H1 (cell line): ENCODE data around the gene ADAMTS8. TPM values are rescaled to one million over a fixed set of nuclear protein-coding genes. Genes with fewer than 3 reads are reported as not detected.

Experiments
- CTCF ChIA-PET: fragments of 300-600 bp; sonication (Branson Sonifier 250); formaldehyde crosslinking; loops from one replicate; lab custom pipeline; 2021; ENCODE audit not compliant: partially characterized antibody; lab: Charles Lee
- POLR2A ChIA-PET: fragments of 300-600 bp; sonication (Branson Sonifier 250); formaldehyde crosslinking; loops from one replicate; lab custom pipeline; 2021; ENCODE audit warnings: inconsistent platforms; ENCODE audit not compliant: partially characterized antibody; lab: Charles Lee
- DNase-seq, 2 experiments: peaks; one replicate each; pipeline versions ENCODE4 v3.0.0 to v3.0.0-alpha.2; 2010 to 2022; ENCODE audit warnings: low spot score in 2 of 2, low read depth in 1 of 2, mixed read lengths in 1 of 2
- FAIRE-seq: peaks from 2 replicates; lab custom pipeline; 2011; peaks lifted over from hg19 to GRCh38; lab: Jason Lieb, UNC
- H2AFZ ChIP-seq: 2 replicates; pipeline ENCODE4 v1.8.1; 2012; ENCODE audit warnings: low read length, inconsistent platforms
- H2AK5ac ChIP-seq: 2 replicates; pipeline ENCODE4 v1.6.1; 2013; ENCODE audit warnings: low read depth, low read length
- H2BK120ac ChIP-seq: replicated peaks from 2 replicates; pipeline ENCODE3; 2013; ENCODE audit warnings: low read depth, low read length, inconsistent platforms
- H2BK12ac ChIP-seq: 2 replicates; pipeline ENCODE4 v1.6.1; 2013; ENCODE audit warnings: low read depth, low read length
- H2BK15ac ChIP-seq: 2 replicates; pipeline ENCODE4 v1.6.1; 2013; ENCODE audit warnings: low read length
- H2BK20ac ChIP-seq: 2 replicates; pipeline ENCODE4 v1.6.1; 2013; ENCODE audit warnings: low read length
- H2BK5ac ChIP-seq: 2 replicates; pipeline ENCODE4 v1.6.1; 2013; ENCODE audit warnings: low read depth, low read length
- H3K14ac ChIP-seq: 2 replicates; pipeline ENCODE4 v1.6.1; 2013; ENCODE audit warnings: inconsistent platforms; ENCODE audit not compliant: insufficient read length
- H3K18ac ChIP-seq: 2 replicates; pipeline ENCODE4 v1.6.1; 2013; ENCODE audit warnings: low read length; ENCODE audit errors: extremely low read depth
- H3K23ac ChIP-seq: 2 replicates; pipeline ENCODE4 v1.6.1; 2013; ENCODE audit warnings: inconsistent platforms; ENCODE audit not compliant: insufficient read length
- H3K23me2 ChIP-seq: 2 replicates; pipeline ENCODE4 v1.6.1; 2013; ENCODE audit warnings: low read depth, low read length
- H3K27ac ChIP-seq: 2 replicates; pipeline ENCODE4 v1.6.1; 2011; ENCODE audit warnings: low read depth, low read length, inconsistent platforms
- H3K27me3 ChIP-seq, 4 experiments: replicated peaks in 1 of 4; 1 replicate in 1 of 4; 2 replicates in 3 of 4; pipeline versions ENCODE4 v1.6.1 to v1.8.1; 2011 to 2013; ENCODE audit warnings: low read length in 3 of 4, mild to moderate bottlenecking in 3 of 4, inconsistent platforms in 2 of 4, mixed read lengths in 2 of 4, moderate library complexity in 1 of 4; ENCODE audit not compliant: control insufficient read depth in 3 of 4, insufficient read depth in 3 of 4; ENCODE audit errors: extremely low read depth in 1 of 4
- H3K36me3 ChIP-seq, 4 experiments: 2 replicates each; pipeline versions ENCODE4 v1.6.1 to v1.8.1; 2011 to 2013; ENCODE audit warnings: mild to moderate bottlenecking in 4 of 4, low read length in 3 of 4, moderate library complexity in 2 of 4, control low read depth in 1 of 4, inconsistent platforms in 1 of 4; ENCODE audit not compliant: insufficient read depth in 4 of 4, control insufficient read depth in 2 of 4
- H3K4ac ChIP-seq: replicated peaks from 2 replicates; pipeline ENCODE3; 2013; ENCODE audit warnings: low read length, low read depth, mixed read lengths, inconsistent platforms; ENCODE audit not compliant: insufficient read length
- H3K4me1 ChIP-seq, 4 experiments: replicated peaks in 1 of 4; 1 replicate in 1 of 4; 2 replicates in 3 of 4; pipeline versions ENCODE4 v1.6.1 to v1.8.1; 2011 to 2013; ENCODE audit warnings: low read length in 3 of 4, inconsistent platforms in 2 of 4, mixed read lengths in 1 of 4; ENCODE audit not compliant: insufficient read depth in 4 of 4, control insufficient read depth in 3 of 4
- H3K4me2 ChIP-seq, 2 experiments: 2 replicates each; pipeline versions ENCODE4 v1.6.1 to v1.8.1; 2011 to 2013; ENCODE audit warnings: low read depth in 2 of 2, low read length in 2 of 2, control low read depth in 1 of 2, inconsistent platforms in 1 of 2, mild to moderate bottlenecking in 1 of 2; ENCODE audit not compliant: insufficient read depth in 1 of 2
- H3K4me3 ChIP-seq, 4 experiments: fragments of 200-600, 300-600 bp in 1 of 4; sonication (generic), shearing (Covaris generic), sonication (Bioruptor Twin) in 1 of 4; 2 replicates each; pipeline versions ENCODE4 v1.5.1 to v1.8.1; 2011 to 2016; ENCODE audit warnings: low read length in 4 of 4, low read depth in 3 of 4, control low read depth in 2 of 4, inconsistent platforms in 2 of 4, mild to moderate bottlenecking in 2 of 4, mixed read lengths in 1 of 4, moderate library complexity in 1 of 4; ENCODE audit not compliant: insufficient read depth in 2 of 4; ENCODE audit errors: extremely low read depth in 1 of 4
- H3K56ac ChIP-seq: replicated peaks from 2 replicates; pipeline ENCODE3; 2013; ENCODE audit warnings: low read depth, mild to moderate bottlenecking, mixed read lengths, low read length, inconsistent platforms; ENCODE audit not compliant: insufficient read length
- H3K79me1 ChIP-seq: 2 replicates; pipeline ENCODE4 v1.6.1; 2013; ENCODE audit warnings: low read depth, low read length, control low read depth
- H3K79me2 ChIP-seq, 2 experiments: 2 replicates each; pipeline versions ENCODE4 v1.6.1 to v1.8.1; 2012 to 2013; ENCODE audit warnings: low read length in 2 of 2, mild to moderate bottlenecking in 2 of 2, inconsistent platforms in 1 of 2; ENCODE audit not compliant: insufficient read depth in 2 of 2, control insufficient read depth in 1 of 2
- H3K9ac ChIP-seq, 4 experiments: replicated peaks in 1 of 4; 1 replicate in 1 of 4; 2 replicates in 3 of 4; pipeline versions ENCODE4 v1.6.1 to v1.8.1; 2011 to 2013; ENCODE audit warnings: low read depth in 3 of 4, low read length in 3 of 4, control low read depth in 2 of 4, mild to moderate bottlenecking in 2 of 4, moderate library complexity in 2 of 4, inconsistent platforms in 1 of 4; ENCODE audit errors: extremely low read depth in 1 of 4
- H3K9me3 ChIP-seq, 2 experiments: 2 replicates each; pipeline versions ENCODE4 v1.6.1 to v1.8.1; 2012 to 2013; ENCODE audit warnings: mild to moderate bottlenecking in 2 of 2, moderate library complexity in 2 of 2, control low read depth in 1 of 2, inconsistent platforms in 1 of 2, low read depth in 1 of 2, low read length in 1 of 2, mixed read lengths in 1 of 2; ENCODE audit not compliant: insufficient read depth in 2 of 2
- H4K20me1 ChIP-seq, 2 experiments: replicated peaks in 1 of 2; 2 replicates each; pipeline versions ENCODE3 to v1.8.1; 2011 to 2013; ENCODE audit warnings: inconsistent platforms in 2 of 2, low read length in 2 of 2, mild to moderate bottlenecking in 1 of 2; ENCODE audit not compliant: insufficient read depth in 2 of 2, control insufficient read depth in 1 of 2
- H4K5ac ChIP-seq: 2 replicates; pipeline ENCODE4 v1.6.1; 2013; ENCODE audit warnings: low read length, low read depth, mixed read lengths, inconsistent platforms; ENCODE audit not compliant: insufficient read length
- H4K8ac ChIP-seq: 2 replicates; pipeline ENCODE4 v1.8.0; 2013; ENCODE audit warnings: mild to moderate bottlenecking, moderate library complexity, low read length, inconsistent platforms; ENCODE audit not compliant: insufficient read depth; ENCODE audit errors: extremely low read depth
- H4K91ac ChIP-seq: replicated peaks from 2 replicates; pipeline ENCODE3; 2013; ENCODE audit warnings: low read length, mixed read lengths, inconsistent platforms; ENCODE audit not compliant: insufficient read length
- BCL11A ChIP-seq, 2 experiments: IDR thresholded peaks; one replicate each; pipeline ENCODE4 v1.6.1; 2011; ENCODE audit warnings: low read depth in 2 of 2, low read length in 2 of 2, mild to moderate bottlenecking in 2 of 2
- CEBPB ChIP-seq: IDR thresholded peaks from 2 replicates; pipeline ENCODE4 v1.6.1; 2012; ENCODE audit warnings: low read depth, low read length
- GTF2F1 ChIP-seq: IDR thresholded peaks from 2 replicates; pipeline ENCODE4 v1.6.1; 2012; ENCODE audit warnings: low read depth, low read length, improper control_type of control experiment, borderline replicate concordance
- HDAC2 ChIP-seq, 2 experiments: fragments of 300-600 bp in 1 of 2; sonication (generic) in 1 of 2; IDR thresholded peaks; 2 replicates each; pipeline ENCODE4 v1.6.1; 2011 to 2012; ENCODE audit warnings: low read depth in 2 of 2, low read length in 2 of 2, mild to moderate bottlenecking in 2 of 2, moderate library complexity in 2 of 2, borderline replicate concordance in 1 of 2, inconsistent platforms in 1 of 2
- NRF1 ChIP-seq: IDR thresholded peaks from 2 replicates; pipeline ENCODE4 v1.6.1; 2011; ENCODE audit warnings: mild to moderate bottlenecking, low read depth, low read length, improper control_type of control experiment
- SRF ChIP-seq: IDR thresholded peaks from 2 replicates; pipeline ENCODE4 v1.6.1; 2011; ENCODE audit warnings: mild to moderate bottlenecking, low read depth, low read length, moderate library complexity
- WGBS, 2 experiments: shearing (Covaris generic) in 1 of 2; methylation state at CpG; one replicate each; pipeline versions ENCODE4 v1.1.6 to v1.1.7; 2013 to 2015; ENCODE audit warnings: low lambda C conversion rate in 2 of 2, mixed read lengths in 2 of 2, inconsistent platforms in 1 of 2, low coverage in 1 of 2, missing lambda C conversion rate in 1 of 2; ENCODE audit not compliant: insufficient replicate concordance in 2 of 2, insufficient coverage in 1 of 2, insufficient read length in 1 of 2; ENCODE audit errors: extremely low coverage in 1 of 2, missing lambda C conversion rate in 1 of 2; 5-methylcytosine and 5-hydroxymethylcytosine counted together
- polyA plus RNA-seq, 7 experiments: library from polyadenylated mRNA; depleted of rRNA in 3 of 7; stranded (reverse) in 5 of 7; unstranded in 2 of 7; fragments of >200 nt in 5 of 7; fragments of 200-250 nt in 2 of 7; gene quantifications; 1 replicate in 5 of 7; 2 replicates in 1 of 7; 4 replicates in 1 of 7; pipeline versions ENCODE4 v1.2.1 to v1.2.3, GENCODE V29; 2011 to 2013; ENCODE audit warnings: missing spikeins in 2 of 7, mixed read lengths in 2 of 7
- total RNA-seq: library from RNA; stranded (reverse); fragmentation: NEBNext Ultra II Directional; extraction: Animal tissue kit (Norgen Biotek cat#: 25700); gene quantifications from 2 replicates; pipeline ENCODE4 v1.2.1, GENCODE V29; 2021

Gene ADAMTS8
- total and polyA plus RNA-seq, 2 of the 8 experiments (the other 6 are each of a cell fraction or from before 2014, with no cell fraction given) = 9.3 to 16.6 TPM

- H3K27me3 ChIP-seq = no peaks in the 10 kb centered on the region
- no peak overlapping the region for H4K91ac ChIP-seq
Observed at GRCh38 chr11:130439876-130440275, 11.5 kb upstream of the ADAMTS8 start.

More at GRCh38 chr11:130439876-130440275, 11.5 kb upstream of the ADAMTS8 start:
- H3K23me2 ChIP-seq = no peaks in the 10 kb centered on the region
- no peak overlapping the region for H3K14ac ChIP-seq
- WGBS, 2 experiments = 76% methylated on average over 6 of the region's 6 CpGs; no CpG with 5 or more reads in 1 of the 2 experiments
- no peaks in the 10 kb centered on the region for H3K79me2 ChIP-seq
- no peak overlapping the region for H3K23ac ChIP-seq
- H3K56ac ChIP-seq = no peak overlapping the region
- no peak overlapping the region for H2BK120ac ChIP-seq
- no peak for FAIRE-seq
- H3K4ac ChIP-seq = no peak overlapping the region
- no peak for DNase-seq
- H3K27ac ChIP-seq = no peak overlapping the region
- H3K79me1 ChIP-seq = no peaks in the 10 kb centered on the region
- CTCF ChIA-PET = interaction anchor here (0.8 to 21.7 kb wide), 5 partner anchors 10 to 425 kb away, joined by 3 to 521 read pairs (median 3); no protein-coding TSS in a partner anchor
- no peak overlapping the region for H3K4me2 ChIP-seq
- H2BK12ac ChIP-seq = no peak overlapping the region
- H3K9ac ChIP-seq = no peak overlapping the region
- no peaks in the 10 kb centered on the region for H4K20me1 ChIP-seq
- POLR2A ChIA-PET = no interaction called here
- no peaks in the 10 kb centered on the region for H3K36me3 ChIP-seq
- no peak overlapping the region for H3K4me3 ChIP-seq
- TF ChIP-seq SRF (no peak), BCL11A (IDR thresholded peaks at IDR 0.05; ENCODE audit: low read depth in 2 of 2, low read length in 2 of 2) (no peak), CEBPB (no peak), NRF1 (no peak), HDAC2 (IDR thresholded peaks at IDR 0.05; ENCODE audit: borderline replicate concordance in 1 of 2, low read depth in 2 of 2, low read length in 2 of 2) (no peak), GTF2F1 (no peak)
- H3K4me1 ChIP-seq = no peaks in the 10 kb centered on the region
- H2BK5ac ChIP-seq = no peak overlapping the region
- peak overlapping the region; percentile 71; the same call in 1 of the 2 replicates for H2AK5ac ChIP-seq
- no peak overlapping the region for H2BK15ac ChIP-seq
- no peak overlapping the region for H3K18ac ChIP-seq
- no peak overlapping the region for H4K5ac ChIP-seq
- no peak overlapping the region for H2BK20ac ChIP-seq
- H4K8ac ChIP-seq = no peak overlapping the region
- H3K9me3 ChIP-seq = no peaks in the 10 kb centered on the region
- no peak overlapping the region for H2AFZ ChIP-seq
